Mesothelial cell of epicardium (in vitro differentiated cells): ENCODE data around the gene RBM18. TPM values are rescaled to one million over a fixed set of nuclear protein-coding genes. Genes with fewer than 3 reads are reported as not detected.
A peak's percentile ranks its signal among the peaks of the same experiment; 100 is the strongest.

Source experiments
- DNase-seq, 2 experiments: peaks; one replicate each; pipeline ENCODE4 v3.0.0; 2021; ENCODE audit warnings: low spot score in 2 of 2; ENCODE audit not compliant: unreplicated experiment in 2 of 2
- H3K27ac Mint-ChIP-seq: 2 replicates; pipeline ENCODE4 v1.8.0; 2021; ENCODE audit warnings: mixed read lengths
- H3K27me3 Mint-ChIP-seq: 2 replicates; pipeline ENCODE4 v1.8.0; 2021; ENCODE audit warnings: low read depth, mixed read lengths
- H3K36me3 Mint-ChIP-seq: 2 replicates; pipeline ENCODE4 v1.8.0; 2021; ENCODE audit warnings: mixed read lengths
- H3K4me1 Mint-ChIP-seq: 2 replicates; pipeline ENCODE4 v1.8.0; 2021; ENCODE audit warnings: mixed read lengths
- H3K4me3 Mint-ChIP-seq: 2 replicates; pipeline ENCODE4 v1.8.0; 2021; ENCODE audit warnings: mild to moderate bottlenecking, moderate library complexity, mixed read lengths
- H3K9me3 Mint-ChIP-seq: 2 replicates; pipeline ENCODE4 v1.8.0; 2021; ENCODE audit warnings: mixed read lengths
- CTCF ChIP-seq: fragments of 200-600 bp; sonication (generic); IDR thresholded peaks from one replicate; pipeline ENCODE4 v1.5.0; 2021; ENCODE audit warnings: antibody characterized with exemption; ENCODE audit not compliant: unreplicated experiment
- total RNA-seq: library from RNA; stranded (reverse); gene quantifications from 3 replicates; pipeline ENCODE4 v1.2.1, GENCODE V29; 2021

Gene RBM18
- total RNA-seq, 1 donor from 2014 or later, result 22.1 TPM

GRCh38 chr9:122229485-122229837 lies 35.2 kb downstream of the RBM18 start:
- Mint-ChIP-seq H3K27me3 (peaks cover 54% of the 10 kb centered on the region), H3K4me3 (no peak overlapping the region), H3K27ac (no peak overlapping the region), H3K4me1 (peaks cover 7% of the 10 kb centered on the region), H3K9me3 (no peaks in the 10 kb centered on the region), H3K36me3 (peaks cover 2% of the 10 kb centered on the region)
- DNase-seq, result no peak
- TF ChIP-seq CTCF, result no peak

GRCh38 chr9:122228568-122229484 lies 35.8 kb downstream of the RBM18 start, which contains the start of gene LHX6:
Gene LHX6, minus strand, starts transcription at chr9:122228957. Its CDS starts 217 bp downstream, at chr9:122228740.
- Mint-ChIP-seq H3K4me3 (peak within 1 kb of the TSS; percentile 53), H3K27ac (no peak within 1 kb of the TSS), H3K36me3 (peaks cover 2% of the 10 kb centered on the region), H3K27me3 (peaks cover 54% of the 10 kb centered on the region), H3K4me1 (peaks cover 7% of the 10 kb centered on the region), H3K9me3 (no peaks in the 10 kb centered on the region)
- no peak for TF ChIP-seq CTCF
- DNase-seq, result peak in 1 of 2 experiments; percentile 51

GRCh38 chr9:122228191-122228567 lies 36.5 kb downstream of the RBM18 start:
- H3K36me3 Mint-ChIP-seq, result peaks cover 2% of the 10 kb centered on the region
- H3K4me3 Mint-ChIP-seq, result peak overlapping the region; percentile 53
- no peaks in the 10 kb centered on the region for H3K9me3 Mint-ChIP-seq
- no peak for DNase-seq
- no peak for TF ChIP-seq CTCF
- peaks cover 7% of the 10 kb centered on the region for H3K4me1 Mint-ChIP-seq
- H3K27ac Mint-ChIP-seq, result no peak overlapping the region
- peaks cover 54% of the 10 kb centered on the region for H3K27me3 Mint-ChIP-seq

DNA sequence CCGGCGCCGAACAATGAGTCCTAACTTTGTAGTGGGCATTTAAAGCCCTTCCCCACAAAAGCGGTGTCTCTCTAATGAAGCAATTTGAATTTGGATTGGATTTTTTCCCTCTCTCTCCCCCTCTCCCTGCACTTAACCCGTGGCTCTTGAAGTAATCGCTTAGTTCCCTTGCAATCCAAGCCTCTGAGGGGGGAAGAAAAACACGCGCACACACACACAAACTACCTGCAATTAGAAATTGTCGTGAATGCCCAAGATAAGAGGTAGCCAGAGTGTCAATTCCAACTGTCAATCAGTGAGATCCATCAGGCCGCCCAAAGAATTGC lies 37.1 kb downstream of the RBM18 start:
- Mint-ChIP-seq H3K9me3 (no peaks in the 10 kb centered on the region), H3K27ac (no peak overlapping the region), H3K4me1 (peaks cover 7% of the 10 kb centered on the region), H3K36me3 (peaks cover 2% of the 10 kb centered on the region), H3K27me3 (peaks cover 55% of the 10 kb centered on the region), H3K4me3 (peak overlapping the region; percentile 28)
- TF ChIP-seq CTCF, result no peak
- no peak for DNase-seq

GRCh38 chr9:122226758-122227574 lies 37.7 kb downstream of the RBM18 start:
- Mint-ChIP-seq H3K27ac (no peak overlapping the region), H3K9me3 (no peaks in the 10 kb centered on the region), H3K4me1 (peaks cover 7% of the 10 kb centered on the region), H3K4me3 (peak overlapping the region; percentile 11), H3K27me3 (peaks cover 61% of the 10 kb centered on the region), H3K36me3 (peaks cover 2% of the 10 kb centered on the region)
- TF ChIP-seq CTCF, result no peak
- DNase-seq, result no peak
